HG02798 (cell line): ENCODE results near the gene SRGAP1.
"Not testable (repeated sequence)": the region's sequence is repeated elsewhere in the genome, so short reads cannot be mapped to it uniquely, and the experiment has no call there.

Source experiments
- ATAC-seq: cut with Tn5 transposase; IDR thresholded peaks from one replicate; pipeline ENCODE4 v1.9.1; 2021; ENCODE audit warnings: mild to moderate bottlenecking; ENCODE audit not compliant: unreplicated experiment, poor library complexity

The SRGAP1 gene

DNA sequence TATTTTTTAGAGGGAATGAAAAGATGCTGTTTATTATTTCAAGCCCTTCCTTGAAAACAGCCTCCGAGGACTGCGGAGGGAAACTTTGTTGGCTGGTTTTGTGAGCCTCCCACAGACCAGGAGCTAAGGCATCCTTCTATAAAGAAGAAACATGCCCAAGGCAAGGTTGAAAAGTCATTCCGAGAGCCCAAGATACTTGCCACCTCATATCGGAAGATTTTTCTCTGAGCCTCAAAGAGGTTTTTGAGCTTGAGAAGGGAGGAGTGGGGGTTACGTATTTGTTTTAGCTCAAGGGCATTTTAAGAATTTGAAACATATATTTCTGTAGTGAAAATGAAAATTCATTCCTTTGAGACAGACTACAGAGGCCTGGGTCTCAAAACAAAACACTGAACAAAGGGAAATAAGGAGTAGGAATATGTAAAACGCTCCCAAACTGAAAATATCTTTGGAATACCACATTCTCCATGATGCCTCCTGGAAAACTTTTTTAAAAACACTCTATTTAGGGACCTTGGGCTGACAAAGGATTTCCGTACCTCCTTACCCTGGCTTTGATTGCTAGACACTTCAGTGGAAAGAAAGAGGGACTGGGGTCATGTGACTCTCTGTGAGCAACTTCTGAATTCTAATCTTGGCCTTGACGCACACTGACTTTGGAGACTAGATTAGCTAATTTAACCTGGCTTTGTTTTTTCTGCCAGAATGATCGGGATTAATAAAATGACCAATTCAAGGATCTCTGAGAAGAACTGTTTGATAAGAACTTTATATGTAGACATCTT lies 180.9 kb downstream of the SRGAP1 start:
- no peak for ATAC-seq

DNA sequence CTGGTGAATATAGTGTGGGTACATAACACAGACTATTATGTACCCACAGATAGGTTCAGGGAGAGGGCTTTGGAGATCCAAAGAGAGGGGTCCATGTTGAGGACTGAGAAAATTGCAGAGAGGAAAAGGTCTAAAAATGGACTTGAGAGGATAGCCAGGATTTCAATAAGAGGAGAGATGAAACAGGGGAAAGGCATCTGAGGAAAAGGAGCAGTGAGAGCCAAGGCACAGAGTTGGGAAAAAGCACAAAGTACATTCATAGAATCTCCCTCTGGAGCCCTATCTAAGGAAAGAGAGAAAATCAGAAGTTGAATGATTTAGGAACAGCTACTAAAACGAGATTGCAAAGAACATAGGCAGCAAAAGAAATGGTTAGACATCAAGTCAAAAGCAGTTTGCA lies 182.8 kb downstream of the SRGAP1 start:
- ATAC-seq: no peak

DNA sequence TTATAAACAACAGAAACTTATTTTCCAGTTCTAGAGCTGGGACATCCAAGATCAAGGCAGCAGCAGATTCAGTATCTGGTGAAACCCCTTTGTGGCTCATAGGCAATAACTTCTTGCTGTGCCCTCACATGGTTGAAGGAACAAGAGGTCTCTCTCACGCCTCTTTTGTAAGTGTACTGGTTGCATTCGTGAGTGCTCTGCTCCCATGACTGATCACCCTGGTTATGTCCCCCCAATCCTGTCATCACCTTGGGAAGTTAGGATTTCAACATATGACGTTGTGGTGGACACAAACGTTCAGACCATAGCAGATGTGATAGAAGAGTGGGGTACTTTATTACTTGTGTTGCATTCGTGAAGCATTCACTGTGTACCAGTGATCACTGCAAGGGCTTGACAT lies 184.0 kb downstream of the SRGAP1 start:
- ATAC-seq: no peak

DNA sequence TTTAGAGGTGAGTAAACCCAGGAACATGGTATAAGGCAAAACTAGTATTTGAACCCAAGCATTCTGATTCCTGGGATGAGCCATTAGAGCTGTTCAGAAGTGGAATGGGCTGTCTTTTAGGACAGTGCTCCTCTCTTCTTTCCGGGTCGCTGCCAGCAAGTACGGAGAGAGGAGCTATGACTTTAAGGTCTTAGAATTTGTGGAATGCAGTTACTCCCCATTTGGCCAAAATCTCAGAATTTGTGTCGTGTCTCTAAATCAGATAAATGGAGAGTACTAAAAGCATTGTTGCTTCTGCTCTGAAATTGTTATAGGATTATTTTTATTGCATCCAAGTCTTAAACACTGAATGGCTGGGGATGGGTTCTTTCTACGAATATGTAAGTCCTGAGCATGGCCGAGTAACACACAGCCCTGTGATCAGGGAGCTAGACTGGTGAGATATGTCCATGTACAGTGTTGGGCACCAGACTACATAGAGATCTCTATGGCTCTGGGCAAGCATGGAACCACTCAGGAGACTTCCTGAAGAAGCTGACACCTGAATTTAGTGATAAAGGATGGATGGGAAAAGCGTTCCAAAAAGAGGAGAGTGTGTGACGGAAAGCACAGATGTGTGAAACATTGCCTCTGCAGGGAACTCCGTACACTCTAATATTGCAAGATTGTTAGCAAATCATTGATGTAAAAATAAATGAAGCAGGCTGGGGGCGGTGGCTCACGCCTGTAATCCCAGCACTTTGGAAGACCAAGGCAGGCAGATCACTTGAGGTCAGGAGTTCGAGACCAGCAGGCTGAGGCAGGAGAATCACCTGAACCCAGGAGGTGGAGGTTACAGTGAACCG lies 184.7 kb downstream of the SRGAP1 start:
- no peak for ATAC-seq

DNA sequence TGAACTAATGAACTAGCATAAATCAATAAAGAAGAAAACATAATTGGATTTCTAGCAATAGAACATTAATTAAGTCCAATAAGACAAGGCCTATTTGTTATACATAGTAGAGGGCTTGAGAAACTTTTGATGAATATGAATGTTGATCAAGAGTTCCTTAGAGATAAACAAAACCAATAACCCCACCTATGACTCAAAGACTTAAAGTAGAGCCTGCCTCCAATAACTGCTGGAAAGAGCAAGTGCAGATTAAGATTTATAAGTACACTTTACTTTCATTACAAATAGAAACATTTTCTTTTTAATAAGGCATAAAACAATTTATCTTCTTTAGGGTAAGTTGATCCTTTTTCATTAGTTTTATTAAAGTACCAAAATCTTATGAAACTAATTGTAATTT lies 185.7 kb downstream of the SRGAP1 start:
- no peak for ATAC-seq

DNA sequence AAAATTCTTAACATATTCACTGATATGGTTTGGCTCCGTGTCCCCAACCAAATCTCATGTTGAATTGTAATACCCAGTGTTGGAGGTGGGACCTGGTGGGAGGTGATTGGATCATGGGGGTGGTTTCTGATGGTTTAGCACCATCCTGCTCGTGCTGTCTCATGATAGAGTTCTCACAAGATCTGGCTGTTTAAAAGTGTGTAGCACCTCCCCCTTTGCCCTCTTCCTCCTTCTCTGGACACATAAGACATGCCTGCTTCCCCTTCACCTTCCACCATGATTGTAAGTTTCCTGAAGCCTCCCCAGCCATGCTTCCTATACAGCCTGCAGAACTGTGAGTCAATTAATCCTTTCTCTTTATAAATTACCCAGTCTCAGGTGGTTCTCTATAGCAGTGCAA lies 189.6 kb downstream of the SRGAP1 start:
- not testable (repeated sequence) for ATAC-seq

DNA sequence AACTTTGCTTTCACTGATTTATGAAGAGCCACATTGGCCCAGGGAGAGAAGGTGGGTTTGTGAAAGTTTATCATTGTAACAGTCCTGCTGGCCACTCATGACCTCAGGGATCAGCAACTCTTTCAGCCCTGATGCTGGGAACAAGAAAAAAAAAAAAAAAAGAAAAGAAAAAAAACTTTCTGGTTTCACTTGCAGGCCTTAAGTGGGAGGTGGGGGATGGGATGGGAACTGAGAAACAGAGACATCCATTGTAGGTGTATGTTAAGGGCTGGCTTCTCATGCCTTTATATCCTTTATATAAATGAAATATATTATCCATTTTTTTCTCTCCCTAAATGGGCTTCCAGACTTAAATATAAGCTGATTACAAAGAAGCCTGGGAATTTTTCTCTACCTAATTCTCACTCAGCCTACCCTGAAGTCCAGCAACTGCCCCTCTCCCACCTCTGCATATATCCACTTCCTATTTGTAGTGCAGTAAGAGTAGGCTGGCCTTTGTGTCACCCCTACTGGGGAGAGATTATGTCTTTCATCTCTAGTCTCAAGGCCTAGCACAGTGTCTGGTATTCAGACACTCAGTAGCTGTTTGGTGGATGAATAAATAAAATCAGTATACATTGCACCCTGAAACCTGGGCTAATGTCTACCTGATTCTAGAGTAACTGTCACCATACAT lies 190.5 kb downstream of the SRGAP1 start:
- no peak for ATAC-seq

DNA sequence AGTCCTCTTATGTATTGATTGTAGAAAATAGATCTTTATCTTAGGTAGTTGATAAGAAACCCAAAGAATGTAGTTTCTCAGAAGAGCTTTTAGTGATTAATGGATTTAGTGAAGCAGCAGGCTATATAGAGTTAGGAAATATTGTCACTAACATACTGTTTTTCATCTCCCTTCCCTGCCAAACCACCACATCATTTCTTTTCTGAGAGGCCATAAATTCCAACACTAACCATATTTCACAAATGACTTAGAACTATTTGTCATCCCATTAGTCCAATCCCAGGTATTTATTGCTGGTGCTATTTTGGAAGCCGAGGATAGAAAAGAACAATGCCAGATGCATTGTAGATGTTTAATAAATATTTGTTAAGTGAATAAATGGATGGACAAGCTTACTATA lies 191.9 kb downstream of the SRGAP1 start:
- ATAC-seq: no peak

DNA sequence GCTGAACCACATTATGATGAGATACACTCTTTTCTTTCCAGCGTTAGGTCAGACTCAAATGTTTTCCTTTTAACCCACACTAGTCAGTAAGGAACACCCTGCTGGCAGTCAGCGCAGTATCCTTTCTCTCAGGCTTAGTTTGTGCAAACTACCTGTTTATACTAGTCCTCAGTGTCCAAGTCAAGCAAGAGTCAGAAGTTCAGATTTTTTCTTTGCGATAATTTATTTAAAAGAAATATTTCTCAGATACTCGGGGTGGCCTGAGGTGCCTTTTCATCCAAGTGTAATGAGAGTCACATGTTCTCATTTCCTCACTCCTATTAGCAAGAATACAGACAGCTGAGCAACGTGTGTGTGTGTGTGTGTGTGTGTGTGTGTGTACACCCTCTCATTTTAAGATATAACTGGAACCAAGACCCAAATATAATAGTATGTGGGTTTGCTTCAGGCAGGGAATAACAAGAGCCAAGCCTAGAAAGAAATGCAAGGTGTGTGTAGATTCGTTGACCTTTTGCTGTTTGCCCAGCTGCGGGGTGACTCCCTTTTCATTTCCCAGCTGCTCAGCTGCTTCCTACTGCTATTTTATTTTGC lies 194.9 kb downstream of the SRGAP1 start:
- ATAC-seq: no peak

DNA sequence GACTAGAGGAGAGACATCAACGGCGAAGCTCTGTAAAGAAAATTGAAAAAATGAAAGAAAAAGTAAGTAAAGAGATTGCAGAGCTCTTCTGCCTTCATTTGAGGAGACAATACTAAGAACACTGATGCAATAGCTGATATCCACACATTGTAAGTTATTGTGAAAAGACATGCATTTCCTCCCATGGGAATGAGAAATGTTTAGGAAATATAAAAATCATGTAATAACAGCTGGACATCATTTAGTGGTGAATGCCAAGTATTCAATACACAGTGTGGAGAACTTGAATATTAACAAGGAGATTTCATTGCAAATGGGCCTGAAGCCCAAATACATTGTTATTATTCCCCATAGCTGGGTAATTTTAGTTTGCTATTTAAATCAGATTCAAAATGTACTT lies 198.4 kb downstream of the SRGAP1 start:
- no peak for ATAC-seq

DNA sequence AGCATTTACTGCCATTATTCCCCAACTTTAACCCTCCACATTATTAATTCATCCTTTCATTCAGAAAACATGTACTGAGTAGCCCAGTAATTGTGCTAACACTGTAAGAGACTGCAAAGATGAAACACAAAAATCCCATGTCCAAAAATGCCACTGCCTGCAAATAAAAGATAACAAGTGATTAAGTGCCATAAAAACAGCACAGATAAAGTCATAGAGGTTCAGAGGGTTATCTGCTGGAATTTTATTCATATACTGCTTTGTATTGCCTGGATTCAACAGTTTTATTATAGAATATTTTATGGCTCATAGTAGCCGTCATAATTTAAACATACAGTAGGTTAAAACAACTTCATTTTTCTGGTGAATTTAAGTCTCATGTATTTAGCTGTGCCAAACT lies 199.7 kb downstream of the SRGAP1 start:
- ATAC-seq: no peak

DNA sequence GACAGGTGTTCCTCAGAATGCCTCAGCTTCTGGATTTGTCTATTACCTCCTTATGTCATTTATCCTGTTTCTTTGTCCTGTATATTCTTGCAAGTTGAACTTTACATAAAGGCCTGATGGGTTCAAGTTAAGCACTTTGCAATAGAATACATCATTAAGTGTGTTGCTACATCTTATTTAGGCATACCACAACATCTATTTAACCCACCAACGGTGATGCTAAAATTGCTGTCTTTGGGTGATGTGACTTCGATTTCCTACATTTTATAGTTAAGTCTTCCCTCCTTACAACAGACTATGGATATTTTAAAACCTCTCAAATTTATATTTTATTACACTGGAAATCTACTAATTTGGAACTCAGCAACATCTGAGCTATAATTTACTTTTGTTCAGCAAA lies 206.6 kb downstream of the SRGAP1 start:
- no peak for ATAC-seq

DNA sequence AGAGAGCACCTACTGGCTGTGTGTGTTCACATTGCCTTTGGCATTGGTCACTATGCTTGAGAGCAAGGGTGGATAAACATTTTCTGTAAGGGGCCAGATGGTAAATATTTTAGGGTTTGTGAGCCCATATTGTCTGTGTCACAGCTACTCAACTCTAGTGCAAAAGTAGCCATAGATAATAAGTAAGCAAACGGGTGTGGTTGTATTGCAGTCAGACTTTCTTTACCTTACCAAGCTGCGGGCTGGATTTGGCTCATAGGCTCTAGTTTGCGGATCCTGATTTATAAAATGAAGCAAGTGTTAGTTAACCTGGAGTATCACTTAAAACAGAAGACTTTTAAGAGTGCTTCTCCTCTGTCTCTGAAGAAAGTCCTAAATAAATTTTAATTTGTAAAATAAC lies 208.6 kb downstream of the SRGAP1 start:
- ATAC-seq: no peak

DNA sequence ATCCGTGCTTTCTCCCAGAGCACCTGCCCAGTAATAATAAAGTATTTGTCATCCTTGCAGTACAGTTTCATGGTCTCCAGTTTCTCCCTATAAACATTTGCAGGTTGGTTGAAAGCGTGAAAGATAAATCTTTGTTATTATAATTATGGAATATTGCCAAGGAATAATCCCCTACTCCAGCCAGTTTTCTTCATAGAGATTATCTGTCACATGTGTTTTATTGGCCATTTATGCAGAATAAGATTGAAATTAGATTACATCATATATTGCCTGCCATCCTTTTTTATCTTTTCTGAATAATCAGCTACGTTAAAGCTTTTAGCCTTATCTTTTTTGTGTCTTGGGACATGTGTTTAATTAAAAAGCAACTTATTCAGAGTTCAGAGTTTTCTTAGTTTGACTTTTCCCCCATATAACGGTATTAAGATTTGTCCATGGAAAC lies 209.6 kb downstream of the SRGAP1 start:
- no peak for ATAC-seq

DNA sequence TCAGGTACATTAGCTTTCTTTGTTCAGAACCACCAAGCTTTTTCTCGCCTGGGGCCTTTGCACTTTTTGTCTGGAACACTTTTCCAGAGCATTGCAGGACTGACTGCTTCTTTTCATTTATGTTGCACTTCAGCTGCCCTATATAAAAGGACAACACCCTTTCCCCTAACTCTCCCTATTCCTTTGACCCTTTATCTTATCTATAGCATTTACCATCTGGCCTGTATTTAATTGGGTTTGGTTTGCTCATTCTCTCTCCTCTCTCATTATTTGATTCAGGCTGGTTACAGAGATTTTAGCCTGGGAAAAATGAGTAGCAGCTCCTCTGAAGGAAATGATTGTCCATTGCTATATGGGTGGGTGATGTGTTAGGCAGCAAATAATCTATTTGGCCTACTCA lies 212.2 kb downstream of the SRGAP1 start:
- ATAC-seq: no peak

DNA sequence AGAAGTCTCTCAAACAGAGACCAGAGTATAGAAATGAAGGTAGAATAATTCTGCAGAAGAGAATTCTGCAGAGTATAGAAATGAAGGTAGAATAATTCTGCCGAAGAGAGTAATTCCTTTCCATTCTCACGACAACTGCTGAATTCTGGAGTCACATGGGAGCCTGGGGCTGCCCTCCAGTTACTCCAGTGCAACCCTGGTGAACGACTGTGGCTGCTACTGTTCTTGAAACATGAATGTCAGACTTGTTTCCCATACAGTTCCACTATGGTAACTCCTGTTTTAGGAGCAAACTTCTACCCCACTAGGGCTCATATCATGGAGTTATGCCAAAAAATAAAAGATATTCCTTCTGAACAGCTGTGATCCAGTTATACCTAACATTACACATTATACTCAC lies 213.2 kb downstream of the SRGAP1 start:
- no peak for ATAC-seq

DNA sequence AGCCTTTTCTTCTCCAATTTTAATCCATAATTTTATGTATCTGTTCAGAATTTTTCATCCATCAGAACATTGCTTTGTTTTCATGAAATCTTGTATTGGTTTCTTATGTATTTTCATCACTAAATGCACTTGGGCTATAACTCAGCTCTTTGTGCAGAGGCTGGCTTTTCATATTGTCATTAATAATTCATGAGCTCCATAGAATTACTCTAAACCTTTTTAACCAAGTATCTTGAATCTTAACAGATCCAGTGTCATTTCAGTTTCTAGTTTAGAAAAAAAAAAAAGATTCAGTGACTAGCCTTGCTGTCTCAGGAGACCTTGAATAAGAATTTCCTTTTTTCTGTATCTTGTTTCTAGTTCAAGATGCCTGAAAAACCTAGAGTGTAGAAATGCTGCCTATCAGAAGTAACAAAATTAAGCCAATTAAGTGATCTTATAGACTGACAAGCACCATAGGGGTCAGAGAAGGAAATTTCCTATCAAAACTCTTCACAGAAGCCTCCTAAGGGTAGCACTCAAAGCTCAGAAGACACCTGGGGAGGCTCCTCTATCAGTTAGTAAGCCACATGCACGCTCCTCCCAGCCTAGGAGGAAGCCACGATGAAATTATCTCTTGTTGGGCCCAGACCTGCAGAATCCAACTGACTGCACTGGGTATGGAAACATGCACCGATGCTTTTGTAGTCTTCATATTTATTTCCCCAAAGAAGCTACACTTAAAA lies 214.2 kb downstream of the SRGAP1 start:
- no peak for ATAC-seq

DNA sequence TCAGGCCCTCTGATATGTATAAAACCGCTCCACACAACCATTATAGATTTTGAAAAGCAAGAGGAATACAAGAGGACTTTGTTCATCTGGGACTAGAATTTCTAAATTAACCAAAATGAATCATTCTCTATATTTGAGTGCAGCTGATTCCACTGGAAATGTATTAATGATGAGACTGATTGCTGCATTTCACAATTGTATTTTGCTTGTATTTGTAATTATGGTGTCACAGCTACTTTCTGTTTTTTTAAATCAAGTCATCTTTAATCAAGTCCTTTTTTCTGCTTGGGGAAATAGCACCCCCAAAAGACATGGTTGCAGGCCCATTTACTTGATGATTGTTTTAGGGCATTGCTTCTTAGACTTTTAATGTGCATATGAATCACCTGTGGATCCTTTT lies 215.2 kb downstream of the SRGAP1 start:
- no peak for ATAC-seq

DNA sequence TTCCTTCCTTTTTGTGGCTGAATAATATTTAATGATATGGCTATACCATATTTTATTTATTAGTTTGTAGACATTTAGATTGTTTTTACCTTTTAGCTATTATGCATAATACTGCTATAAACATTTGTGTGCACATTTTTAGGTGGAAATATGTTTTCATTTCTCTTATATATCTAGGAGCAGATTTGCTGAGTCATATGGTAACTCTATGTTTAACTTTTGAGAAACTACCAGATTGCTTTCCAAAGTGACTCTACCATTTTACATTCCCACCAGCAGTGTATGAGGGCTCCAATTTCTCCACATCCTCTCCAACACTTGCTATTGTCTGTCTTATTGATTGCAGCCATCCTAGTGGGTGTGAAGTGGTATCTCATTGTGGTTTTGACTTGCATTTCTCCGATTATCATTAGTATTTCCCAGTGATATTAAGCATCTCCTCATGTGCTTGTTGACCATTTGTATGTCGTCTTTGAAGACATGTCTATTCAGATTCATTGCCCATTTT lies 217.4 kb downstream of the SRGAP1 start:
- no peak for ATAC-seq

DNA sequence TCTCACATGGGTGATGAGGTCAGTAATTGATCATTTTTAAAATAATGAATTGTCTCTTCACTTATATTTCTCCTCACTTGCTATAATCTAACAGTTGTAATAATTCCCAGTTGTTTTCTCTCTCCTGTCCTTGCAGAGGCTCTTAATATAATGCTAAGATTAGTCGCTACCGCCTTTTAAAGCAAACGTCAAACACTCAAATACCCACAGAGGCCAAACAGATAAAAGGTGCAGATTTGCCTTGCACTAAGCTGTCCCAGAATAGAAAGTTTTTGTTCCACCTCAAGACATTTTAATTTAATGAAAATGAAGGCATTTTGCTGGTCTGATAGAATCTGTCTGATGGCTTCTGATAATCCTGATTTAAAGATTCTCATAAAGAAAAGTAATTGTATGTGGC lies 218.6 kb downstream of the SRGAP1 start:
- no peak for ATAC-seq
